ENCODE results near the gene LRRN4CL.
"Not testable (repeated sequence)": the region's sequence is repeated elsewhere in the genome, so short reads cannot be mapped to it uniquely, and the experiment has no call there.

Gene LRRN4CL

DNA sequence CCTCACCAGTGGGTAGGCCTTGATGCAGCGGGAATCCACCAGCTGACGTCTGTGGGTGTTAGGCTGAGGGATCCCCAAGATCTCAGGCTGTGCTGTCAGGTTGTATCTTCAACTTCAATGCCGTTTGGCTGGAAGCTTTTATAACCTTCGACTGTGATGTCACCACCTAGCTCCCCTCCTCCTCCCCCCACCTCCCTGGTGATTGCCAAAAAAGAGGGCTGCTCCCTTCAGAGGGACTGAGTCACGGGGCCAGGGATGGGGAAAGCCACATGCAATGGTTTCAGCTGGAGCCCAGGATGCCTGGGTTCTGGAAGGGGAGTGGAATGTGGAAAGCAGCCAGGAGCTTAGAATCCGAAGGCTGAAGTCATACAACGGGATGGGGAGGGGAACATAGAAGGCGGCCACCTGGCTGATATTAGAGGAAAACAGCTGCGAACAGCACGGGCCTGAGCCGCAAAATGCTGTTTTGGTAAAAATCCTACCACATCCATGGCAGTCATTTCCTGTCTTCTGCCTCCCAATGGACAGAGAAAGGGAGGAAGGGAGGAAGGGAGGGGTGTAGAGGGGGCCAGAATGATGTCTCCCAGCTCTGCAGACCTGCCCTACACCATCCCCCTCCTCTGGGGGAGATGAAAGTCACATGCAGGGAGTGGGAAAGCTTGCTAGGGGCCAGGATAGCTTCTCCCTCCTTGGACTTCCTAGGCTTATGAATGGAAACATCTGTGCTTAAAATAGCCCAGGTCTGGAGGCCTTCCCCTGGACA is at the start of gene LRRN4CL:
TSS of gene LRRN4CL (minus strand) at position 110 of the 763 bp plus-strand sequence. CDS start 1,022 bp downstream, outside the sequence.
- no peak within 1 kb of the TSS for H3K4me3 Mint-ChIP-seq
- no peak within 1 kb of the TSS for H3K27ac Mint-ChIP-seq
- no peak for DNase-seq
- peaks cover under 1% of the 10 kb centered on the region for H3K4me1 Mint-ChIP-seq (ENCODE audit: low read depth)
- peaks cover 45% of the 10 kb centered on the region for H3K36me3 Mint-ChIP-seq (ENCODE audit: low read depth)
- H3K9me3 Mint-ChIP-seq = no peaks in the 10 kb centered on the region
- peaks cover 11% of the 10 kb centered on the region for H3K27me3 Mint-ChIP-seq

DNA sequence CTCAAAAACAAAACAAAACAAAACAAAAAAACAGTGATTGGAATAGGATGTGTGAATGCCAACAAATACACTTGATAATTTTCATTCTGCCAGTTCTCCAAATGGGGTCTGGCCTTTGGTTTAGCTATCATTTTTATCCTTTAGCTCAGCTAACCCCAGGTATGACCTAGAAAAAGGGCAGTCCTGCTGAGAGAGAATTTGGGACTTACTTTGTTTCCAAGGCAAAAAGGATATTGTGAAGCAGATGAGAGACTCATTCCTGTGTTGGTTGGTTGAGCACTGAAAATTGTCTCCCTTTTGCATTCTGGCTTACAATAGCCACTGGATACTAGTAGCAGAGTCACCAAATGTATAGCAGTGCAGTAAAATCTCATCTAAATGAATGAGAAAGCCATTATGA is 47.9 kb upstream of the LRRN4CL start:
- DNase-seq = no peak
- no peak overlapping the region for H3K27ac Mint-ChIP-seq
- H3K4me1 Mint-ChIP-seq (ENCODE audit: low read depth) = peaks cover 7% of the 10 kb centered on the region
- no peak overlapping the region for H3K4me3 Mint-ChIP-seq
- no peaks in the 10 kb centered on the region for H3K27me3 Mint-ChIP-seq
- no peaks in the 10 kb centered on the region for H3K9me3 Mint-ChIP-seq
- peaks cover 71% of the 10 kb centered on the region for H3K36me3 Mint-ChIP-seq (ENCODE audit: low read depth)

DNA sequence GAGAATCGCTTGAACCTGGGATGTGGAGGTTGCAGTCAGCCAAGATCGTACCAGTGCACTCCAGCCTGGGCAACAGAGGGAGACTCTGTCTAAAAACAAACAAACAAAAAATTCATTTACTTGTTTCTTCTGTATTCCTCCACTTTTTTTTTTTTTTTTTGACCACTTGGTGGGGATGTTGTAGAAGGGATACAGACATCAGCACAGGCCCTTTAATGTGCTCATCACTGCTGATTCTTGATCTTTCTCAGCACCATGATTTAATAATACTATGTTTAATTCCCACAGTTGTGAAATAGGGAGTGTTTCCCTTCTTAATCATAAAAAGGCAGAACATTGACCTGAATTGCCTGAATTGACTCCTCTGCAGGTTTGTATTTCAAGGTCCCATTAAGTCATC is 43.5 kb upstream of the LRRN4CL start:
- Mint-ChIP-seq H3K4me3 (no peak overlapping the region), H3K27me3 (no peaks in the 10 kb centered on the region), H3K27ac (peak overlapping the region; percentile 67), H3K4me1 (ENCODE audit: low read depth) (peaks cover 24% of the 10 kb centered on the region), H3K36me3 (ENCODE audit: low read depth) (peaks cover 63% of the 10 kb centered on the region), H3K9me3 (no peaks in the 10 kb centered on the region)
- no peak for DNase-seq

DNA sequence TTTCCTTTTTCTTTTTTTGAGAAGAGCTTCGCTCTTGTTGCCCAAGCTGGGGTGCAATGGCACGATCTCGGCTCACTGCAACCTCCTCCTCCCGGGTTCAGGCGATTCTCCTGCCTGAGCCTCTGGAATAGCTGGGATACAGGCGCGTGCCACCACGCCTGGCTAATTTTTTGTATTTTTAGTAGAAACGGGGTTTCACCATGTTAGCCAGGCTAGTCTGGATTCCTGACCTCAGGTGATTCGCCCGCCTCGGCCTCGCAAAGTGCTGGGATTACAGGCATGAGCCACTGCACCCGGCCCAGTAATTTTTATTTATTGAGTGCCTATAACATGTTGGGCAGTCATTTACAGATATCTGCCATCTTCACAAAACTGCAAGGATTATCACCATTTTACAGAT is 40.7 kb upstream of the LRRN4CL start:
- peak overlapping the region; percentile 67 for H3K27ac Mint-ChIP-seq
- not testable (repeated sequence) for H3K9me3 Mint-ChIP-seq, H3K27me3 Mint-ChIP-seq, DNase-seq
- peaks cover 64% of the 10 kb centered on the region for H3K36me3 Mint-ChIP-seq (ENCODE audit: low read depth)
- peaks cover 27% of the 10 kb centered on the region for H3K4me1 Mint-ChIP-seq (ENCODE audit: low read depth)
- H3K4me3 Mint-ChIP-seq = peak overlapping the region; percentile 98

DNA sequence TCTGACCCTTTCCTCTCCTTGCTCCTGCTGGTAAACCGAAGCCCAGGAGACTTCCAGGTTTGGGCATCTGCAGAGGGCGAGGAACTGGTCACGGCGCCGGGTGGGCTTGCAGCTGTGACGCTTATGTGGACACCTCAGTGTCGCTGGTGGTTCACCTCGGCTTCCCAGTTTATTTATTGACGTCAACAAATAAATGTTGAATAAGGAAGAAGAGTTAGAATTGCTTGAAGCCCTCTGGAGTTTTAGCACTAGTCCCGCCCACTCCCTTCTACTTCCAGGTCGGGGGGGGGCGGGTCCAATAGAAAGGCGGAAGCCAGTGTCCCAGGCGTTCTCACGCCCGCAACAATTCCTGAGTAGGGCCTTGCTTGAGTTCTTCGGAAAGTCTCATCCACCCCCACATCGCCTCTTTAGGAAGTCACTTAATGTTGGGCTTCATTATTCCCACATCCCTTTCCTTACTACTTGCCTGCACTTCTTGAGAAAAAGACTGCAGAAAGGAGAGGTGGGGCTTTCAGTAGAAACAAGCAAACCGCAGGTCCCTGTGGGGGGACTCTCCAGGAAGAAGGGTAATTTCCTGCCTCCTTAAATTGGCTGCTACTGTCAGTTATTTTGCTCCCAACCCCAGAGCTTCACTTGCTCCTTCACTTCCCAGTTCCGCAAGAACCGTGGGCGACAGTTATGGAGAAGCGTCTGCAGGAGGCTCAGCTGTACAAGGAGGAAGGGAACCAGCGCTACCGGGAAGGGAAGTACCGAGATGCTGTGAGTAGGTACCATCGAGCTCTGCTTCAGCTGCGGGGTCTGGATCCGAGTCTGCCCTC is 39.0 kb upstream of the LRRN4CL start, which contains the start of gene TTC9C:
TSS of gene TTC9C (plus strand) at position 316 of the 818 bp plus-strand sequence. CDS start at position 679, 363 bp downstream.
- H3K4me3 Mint-ChIP-seq = peak within 1 kb of the TSS; percentile 98
- H3K36me3 Mint-ChIP-seq (ENCODE audit: low read depth) = peaks cover 69% of the 10 kb centered on the region
- peak; percentile 85 for DNase-seq
- H3K27me3 Mint-ChIP-seq = no peaks in the 10 kb centered on the region
- peaks cover 42% of the 10 kb centered on the region for H3K4me1 Mint-ChIP-seq (ENCODE audit: low read depth)
- H3K9me3 Mint-ChIP-seq = no peaks in the 10 kb centered on the region
- H3K27ac Mint-ChIP-seq = peak within 1 kb of the TSS; percentile 100

DNA sequence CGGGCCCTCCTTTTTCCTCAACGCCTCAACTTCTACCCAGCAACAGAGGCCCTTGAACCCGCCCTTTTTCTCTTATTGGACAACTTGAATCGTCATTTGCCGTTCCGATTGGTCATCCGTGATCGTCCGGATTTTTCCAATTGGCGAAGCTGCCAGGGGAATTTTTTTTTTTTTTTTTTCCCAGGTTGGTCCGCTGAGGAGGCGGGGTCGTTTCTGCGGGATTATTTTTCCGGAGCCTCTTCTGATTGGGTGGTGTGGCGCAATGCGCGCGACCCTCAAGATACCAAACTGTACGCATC is 38.5 kb upstream of the LRRN4CL start:
- peaks cover 41% of the 10 kb centered on the region for H3K4me1 Mint-ChIP-seq (ENCODE audit: low read depth)
- no peaks in the 10 kb centered on the region for H3K9me3 Mint-ChIP-seq
- no peaks in the 10 kb centered on the region for H3K27me3 Mint-ChIP-seq
- peaks cover 70% of the 10 kb centered on the region for H3K36me3 Mint-ChIP-seq (ENCODE audit: low read depth)
- peak overlapping the region; percentile 100 for H3K27ac Mint-ChIP-seq
- peak overlapping the region; percentile 98 for H3K4me3 Mint-ChIP-seq
- peak; percentile 84 for DNase-seq

GRCh38 chr11:62727165-62727871 is 38.0 kb upstream of the LRRN4CL start, which contains the start of gene HNRNPUL2:
Gene HNRNPUL2, minus strand, starts transcription at chr11:62727457. Its CDS starts 301 bp downstream, at chr11:62727156.
- no peaks in the 10 kb centered on the region for H3K9me3 Mint-ChIP-seq
- H3K27me3 Mint-ChIP-seq = no peaks in the 10 kb centered on the region
- peak within 1 kb of the TSS; percentile 100 for H3K27ac Mint-ChIP-seq
- DNase-seq = peak; percentile 98
- peak within 1 kb of the TSS; percentile 98 for H3K4me3 Mint-ChIP-seq
- H3K36me3 Mint-ChIP-seq (ENCODE audit: low read depth) = peaks cover 72% of the 10 kb centered on the region
- peaks cover 44% of the 10 kb centered on the region for H3K4me1 Mint-ChIP-seq (ENCODE audit: low read depth)

GRCh38 chr11:62726915-62727164 is 37.5 kb upstream of the LRRN4CL start:
- Mint-ChIP-seq H3K9me3 (no peaks in the 10 kb centered on the region), H3K27ac (peak overlapping the region; percentile 100), H3K27me3 (no peaks in the 10 kb centered on the region), H3K36me3 (ENCODE audit: low read depth) (peaks cover 77% of the 10 kb centered on the region), H3K4me3 (peak overlapping the region; percentile 98), H3K4me1 (ENCODE audit: low read depth) (peaks cover 48% of the 10 kb centered on the region)
- no peak for DNase-seq

DNA sequence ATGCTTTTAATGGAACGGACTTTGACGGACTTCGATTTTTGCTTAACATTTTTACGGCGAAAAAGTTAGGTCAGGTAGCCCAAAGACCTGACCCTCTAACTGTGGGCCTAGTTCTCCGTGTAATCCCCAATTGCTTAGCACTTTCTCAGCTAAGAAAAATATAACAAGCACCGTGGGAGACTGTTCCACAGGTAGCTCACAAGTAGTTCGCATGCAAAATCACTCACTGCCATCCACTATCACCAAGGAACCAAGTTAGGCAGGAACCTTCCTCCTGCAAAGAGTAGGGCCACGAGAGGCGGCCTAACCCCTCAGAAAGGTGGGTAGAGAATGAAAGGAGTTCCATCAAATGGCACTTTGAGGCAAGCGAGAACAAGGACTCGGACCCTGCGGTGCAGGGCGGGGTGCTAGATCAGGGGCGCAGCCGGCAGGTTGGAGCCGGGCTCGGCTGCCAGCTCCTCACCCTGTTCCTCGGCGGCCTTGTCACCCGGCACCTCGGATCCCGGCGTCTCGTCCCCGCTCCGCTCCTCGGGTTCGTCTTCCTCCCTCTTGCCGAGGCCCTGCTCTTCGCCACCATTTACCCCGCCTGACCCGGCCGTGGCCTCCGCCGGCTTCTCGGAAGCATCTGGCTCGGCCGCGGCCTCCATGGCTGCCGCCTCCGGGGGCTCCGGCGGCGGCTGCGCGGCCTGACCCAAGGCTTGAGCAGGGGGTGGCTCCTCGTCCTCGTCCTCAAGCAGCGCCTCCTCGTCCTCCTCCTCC is 37.0 kb upstream of the LRRN4CL start:
- DNase-seq = peak; percentile 63
- no peaks in the 10 kb centered on the region for H3K9me3 Mint-ChIP-seq
- H3K27ac Mint-ChIP-seq = peak overlapping the region; percentile 100
- H3K4me3 Mint-ChIP-seq = peak overlapping the region; percentile 98
- H3K4me1 Mint-ChIP-seq (ENCODE audit: low read depth) = peaks cover 51% of the 10 kb centered on the region
- H3K27me3 Mint-ChIP-seq = no peaks in the 10 kb centered on the region
- H3K36me3 Mint-ChIP-seq (ENCODE audit: low read depth) = peaks cover 78% of the 10 kb centered on the region

- Mint-ChIP-seq H3K9me3 (no peaks in the 10 kb centered on the region), H3K27ac (peak overlapping the region; percentile 100), H3K27me3 (no peaks in the 10 kb centered on the region), H3K4me1 (ENCODE audit: low read depth) (peaks cover 52% of the 10 kb centered on the region), H3K36me3 (ENCODE audit: low read depth) (peaks cover 81% of the 10 kb centered on the region), H3K4me3 (peak overlapping the region; percentile 98)
- no peak for DNase-seq
These were observed 36.3 kb upstream of the LRRN4CL start for GRCh38 chr11:62725646-62726045.

GRCh38 chr11:62724171-62724570 is 34.8 kb upstream of the LRRN4CL start:
- H3K9me3 Mint-ChIP-seq = no peaks in the 10 kb centered on the region
- H3K27me3 Mint-ChIP-seq = no peaks in the 10 kb centered on the region
- no peak for DNase-seq

DNA sequence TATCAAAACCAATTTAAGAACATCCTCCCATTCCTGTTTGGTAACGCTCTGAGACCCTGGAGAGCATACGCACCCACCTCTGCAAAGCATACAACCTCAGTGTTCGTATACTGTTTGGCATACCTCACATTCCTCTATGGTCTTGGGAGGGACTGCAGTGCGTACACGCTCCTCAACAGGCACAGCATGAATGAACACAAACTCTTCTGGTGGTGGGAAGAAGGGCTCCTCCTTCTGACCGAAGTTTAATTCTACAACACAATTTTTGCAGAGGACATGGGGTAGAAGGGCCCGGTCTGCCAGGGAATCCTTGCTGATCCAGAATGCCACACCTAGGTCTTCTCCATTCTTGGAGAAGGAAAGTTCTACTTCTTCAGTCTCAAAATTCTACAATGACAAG is 32.7 kb upstream of the LRRN4CL start:
- no peak for DNase-seq
- Mint-ChIP-seq H3K27ac (peak overlapping the region; percentile 74), H3K9me3 (no peaks in the 10 kb centered on the region), H3K4me1 (ENCODE audit: low read depth) (peaks cover 61% of the 10 kb centered on the region), H3K36me3 (ENCODE audit: low read depth) (peaks cover 97% of the 10 kb centered on the region), H3K4me3 (no peak overlapping the region), H3K27me3 (no peaks in the 10 kb centered on the region)

More at GRCh38 chr11:62724171-62724570, 34.8 kb upstream of the LRRN4CL start:
- peaks cover 53% of the 10 kb centered on the region for H3K4me1 Mint-ChIP-seq (ENCODE audit: low read depth)
- H3K36me3 Mint-ChIP-seq (ENCODE audit: low read depth) = peaks cover 89% of the 10 kb centered on the region
- H3K4me3 Mint-ChIP-seq = peak overlapping the region; percentile 98
- peak overlapping the region; percentile 100 for H3K27ac Mint-ChIP-seq

GRCh38 chr11:62719302-62719978 is 30.1 kb upstream of the LRRN4CL start:
- no peak for DNase-seq
- peaks cover 99% of the 10 kb centered on the region for H3K36me3 Mint-ChIP-seq (ENCODE audit: low read depth)
- H3K4me3 Mint-ChIP-seq = no peak overlapping the region
- peak overlapping the region; percentile 77 for H3K27ac Mint-ChIP-seq
- peaks cover 63% of the 10 kb centered on the region for H3K4me1 Mint-ChIP-seq (ENCODE audit: low read depth)
- H3K9me3 Mint-ChIP-seq = no peaks in the 10 kb centered on the region
- no peaks in the 10 kb centered on the region for H3K27me3 Mint-ChIP-seq
